ENCODE data around the gene GAL3ST1. TPM values are rescaled to one million over a fixed set of nuclear protein-coding genes. Genes with fewer than 3 reads are reported as not detected.
A peak's percentile ranks its signal among the peaks of the same experiment; 100 is the strongest.

GAL3ST1 gene
- total and polyA plus RNA-seq, 2 experiments from 2014 or later, result 1.5 to 2.9 TPM

DNA sequence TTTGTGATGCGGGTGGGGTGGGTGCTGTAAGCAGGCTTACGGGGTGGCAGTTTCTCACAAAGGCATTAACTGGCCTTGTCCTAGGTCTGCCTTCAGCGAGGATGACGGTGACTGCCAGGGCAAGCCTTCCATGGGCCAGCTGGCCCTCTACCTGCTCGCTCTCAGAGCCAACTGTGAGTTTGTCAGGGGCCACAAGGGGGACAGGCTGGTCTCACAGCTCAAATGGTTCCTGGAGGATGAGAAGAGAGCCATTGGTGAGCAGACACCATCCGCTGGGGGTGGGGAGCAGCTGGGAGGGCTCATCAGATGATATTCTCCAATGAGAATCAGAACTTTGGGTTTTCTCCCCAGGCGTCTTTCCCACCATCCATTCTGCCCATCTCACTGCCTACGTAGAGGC lies 38.3 kb upstream of the GAL3ST1 start:
- no peaks in the 10 kb centered on the region for H3K27me3 ChIP-seq
- no peak overlapping the region for H3K27ac ChIP-seq
- no peak for DNase-seq (ENCODE audit: low read depth in 1 of 2, low spot score in 1 of 2)
- no peaks in the 10 kb centered on the region for H3K9me3 ChIP-seq (ENCODE audit: low read depth)
- no peak overlapping the region for H3K4me3 ChIP-seq
- TF ChIP-seq, protein P1, sequence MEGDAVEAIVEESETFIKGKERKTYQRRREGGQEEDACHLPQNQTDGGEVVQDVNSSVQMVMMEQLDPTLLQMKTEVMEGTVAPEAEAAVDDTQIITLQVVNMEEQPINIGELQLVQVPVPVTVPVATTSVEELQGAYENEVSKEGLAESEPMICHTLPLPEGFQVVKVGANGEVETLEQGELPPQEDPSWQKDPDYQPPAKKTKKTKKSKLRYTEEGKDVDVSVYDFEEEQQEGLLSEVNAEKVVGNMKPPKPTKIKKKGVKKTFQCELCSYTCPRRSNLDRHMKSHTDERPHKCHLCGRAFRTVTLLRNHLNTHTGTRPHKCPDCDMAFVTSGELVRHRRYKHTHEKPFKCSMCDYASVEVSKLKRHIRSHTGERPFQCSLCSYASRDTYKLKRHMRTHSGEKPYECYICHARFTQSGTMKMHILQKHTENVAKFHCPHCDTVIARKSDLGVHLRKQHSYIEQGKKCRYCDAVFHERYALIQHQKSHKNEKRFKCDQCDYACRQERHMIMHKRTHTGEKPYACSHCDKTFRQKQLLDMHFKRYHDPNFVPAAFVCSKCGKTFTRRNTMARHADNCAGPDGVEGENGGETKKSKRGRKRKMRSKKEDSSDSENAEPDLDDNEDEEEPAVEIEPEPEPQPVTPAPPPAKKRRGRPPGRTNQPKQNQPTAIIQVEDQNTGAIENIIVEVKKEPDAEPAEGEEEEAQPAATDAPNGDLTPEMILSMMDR (IDR thresholded peaks at IDR 0.05; ENCODE audit: low read depth, low read length), result no peak
- peaks cover 2% of the 10 kb centered on the region for H3K4me1 ChIP-seq (ENCODE audit: low read depth)
- no peaks in the 10 kb centered on the region for H3K36me3 ChIP-seq

DNA sequence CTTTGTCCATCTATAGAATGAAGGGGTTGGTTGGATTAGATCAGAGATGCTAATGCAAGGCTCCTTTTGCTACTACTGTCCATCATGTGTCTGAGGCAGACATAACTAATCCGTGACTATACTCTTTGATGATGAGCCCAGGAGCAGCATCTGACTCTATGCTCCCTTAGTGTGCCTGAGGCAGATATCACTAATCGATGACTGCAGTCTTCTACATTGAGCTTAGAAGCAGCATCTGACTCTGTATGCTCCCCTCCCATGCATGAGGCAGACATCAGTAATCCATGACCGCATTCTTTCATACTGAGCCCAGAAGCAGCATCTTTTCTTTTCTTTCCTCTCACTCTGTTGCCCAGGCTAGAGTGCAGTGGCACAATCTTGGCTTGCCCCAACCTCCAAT lies 36.7 kb upstream of the GAL3ST1 start:
- no peaks in the 10 kb centered on the region for H3K27me3 ChIP-seq
- TF ChIP-seq, protein P1 (IDR thresholded peaks at IDR 0.05; ENCODE audit: low read depth, low read length), result no peak
- H3K4me3 ChIP-seq, result no peak overlapping the region
- H3K9me3 ChIP-seq (ENCODE audit: low read depth), result no peaks in the 10 kb centered on the region
- no peak for DNase-seq (ENCODE audit: low read depth in 1 of 2, low spot score in 1 of 2)
- no peak overlapping the region for H3K27ac ChIP-seq
- peaks cover 11% of the 10 kb centered on the region for H3K4me1 ChIP-seq (ENCODE audit: low read depth)
- no peaks in the 10 kb centered on the region for H3K36me3 ChIP-seq

DNA sequence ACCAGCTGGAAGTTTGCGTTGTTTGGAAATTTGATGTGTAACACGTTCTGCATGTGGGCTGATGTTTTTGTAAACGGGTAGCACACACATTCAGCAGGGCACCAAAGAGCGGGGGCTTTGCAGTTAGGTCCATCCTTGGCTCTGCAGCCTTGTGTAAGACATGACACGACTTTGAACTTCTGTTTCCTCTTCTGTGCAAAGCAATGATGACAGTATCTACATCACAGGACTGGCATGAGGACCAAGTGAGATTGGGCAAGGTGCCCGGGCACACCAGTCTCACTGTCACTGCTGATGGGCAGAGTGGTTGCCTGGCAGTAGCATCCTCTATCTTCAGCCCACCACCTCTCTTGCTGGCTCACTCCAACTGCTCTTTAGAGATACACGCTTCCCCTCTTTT lies 35.8 kb upstream of the GAL3ST1 start:
- no peaks in the 10 kb centered on the region for H3K36me3 ChIP-seq
- H3K27me3 ChIP-seq, result no peaks in the 10 kb centered on the region
- TF ChIP-seq, protein P1 (IDR thresholded peaks at IDR 0.05; ENCODE audit: low read depth, low read length), result no peak
- no peak overlapping the region for H3K27ac ChIP-seq
- no peak for DNase-seq (ENCODE audit: low read depth in 1 of 2, low spot score in 1 of 2)
- H3K9me3 ChIP-seq (ENCODE audit: low read depth), result no peaks in the 10 kb centered on the region
- no peak overlapping the region for H3K4me3 ChIP-seq
- H3K4me1 ChIP-seq (ENCODE audit: low read depth), result peaks cover 16% of the 10 kb centered on the region

DNA sequence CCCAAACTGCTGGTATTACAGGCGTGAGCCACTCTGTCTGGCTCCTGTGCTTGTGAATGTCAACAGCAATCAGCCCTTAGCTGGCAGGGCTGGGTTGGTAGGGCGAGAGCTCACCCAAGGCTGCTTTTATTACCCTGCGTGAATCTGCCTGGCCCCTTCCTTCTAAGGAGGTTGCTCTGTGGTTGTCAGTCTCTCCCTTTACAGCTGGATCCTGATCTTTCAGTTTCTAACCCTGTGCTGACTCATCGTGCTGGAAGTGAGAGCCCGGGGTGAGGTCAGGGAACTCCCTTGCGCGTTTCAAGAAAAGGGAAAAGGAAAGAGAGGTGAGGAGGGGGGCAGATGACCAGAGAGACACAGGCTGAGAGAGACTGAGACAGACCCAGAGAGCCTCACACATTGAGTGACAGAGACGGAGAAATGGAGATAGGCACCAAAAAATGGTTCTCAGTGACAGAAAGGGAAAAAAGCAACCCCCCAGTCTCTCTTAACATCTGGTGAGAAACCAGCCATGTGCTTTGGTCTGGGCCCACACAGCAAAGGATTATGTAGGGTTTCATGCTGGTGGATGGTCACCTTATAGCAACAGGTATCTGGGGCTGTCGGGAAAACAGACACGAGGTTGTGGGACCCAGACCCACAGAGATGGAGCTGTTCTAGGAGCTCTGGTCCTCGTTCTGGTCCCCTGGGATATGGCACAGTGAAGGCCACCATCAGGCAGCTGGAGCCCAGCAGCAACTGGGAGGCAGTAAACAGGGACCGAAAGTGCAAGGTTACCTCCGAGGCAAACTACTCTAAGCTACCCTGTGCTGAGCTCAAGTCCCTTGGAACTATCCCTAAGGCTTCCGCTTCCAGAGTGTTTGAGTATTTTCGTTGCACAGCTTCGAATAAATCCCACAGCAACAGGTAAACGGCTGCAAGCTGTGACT lies 35.1 kb upstream of the GAL3ST1 start:
- Histone ChIP-seq H3K36me3 (no peaks in the 10 kb centered on the region), H3K27ac (no peak overlapping the region), H3K9me3 (ENCODE audit: low read depth) (no peaks in the 10 kb centered on the region), H3K27me3 (no peaks in the 10 kb centered on the region), H3K4me1 (ENCODE audit: low read depth) (peaks cover 16% of the 10 kb centered on the region), H3K4me3 (no peak overlapping the region)
- TF ChIP-seq, protein P1 (IDR thresholded peaks at IDR 0.05; ENCODE audit: low read depth, low read length), result no peak
- peak in 1 of 2 donors; percentile 78 for DNase-seq (ENCODE audit: low read depth in 1 of 2, low spot score in 1 of 2)

DNA sequence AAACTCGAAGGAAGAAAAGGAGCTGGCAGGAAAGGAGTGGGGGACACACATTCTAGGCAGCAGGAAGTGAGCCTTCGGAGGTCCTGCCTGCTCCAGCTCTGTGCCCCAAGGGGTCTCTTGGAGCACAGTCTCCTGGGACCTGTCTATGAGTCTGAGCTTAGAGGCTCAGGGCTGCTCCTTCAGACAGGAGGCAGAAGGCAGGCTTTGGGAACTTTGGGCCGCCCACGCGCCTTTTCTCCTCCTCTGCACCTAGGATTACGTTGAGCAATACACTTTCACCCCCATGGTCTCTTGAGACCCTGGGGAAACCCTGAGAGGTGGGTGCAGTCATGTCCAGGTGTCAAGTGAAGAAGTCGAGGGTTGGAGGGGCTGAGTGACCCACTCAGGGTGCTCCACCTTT lies 33.5 kb upstream of the GAL3ST1 start:
- TF ChIP-seq, protein P1 (IDR thresholded peaks at IDR 0.05; ENCODE audit: low read depth, low read length), result no peak
- no peak overlapping the region for H3K4me3 ChIP-seq
- H3K27ac ChIP-seq, result no peak overlapping the region

More for the DNA sequence above, 33.5 kb upstream of the GAL3ST1 start:
- no peak for DNase-seq (ENCODE audit: low read depth in 1 of 2, low spot score in 1 of 2)
- Histone ChIP-seq H3K9me3 (ENCODE audit: low read depth) (no peaks in the 10 kb centered on the region), H3K36me3 (no peaks in the 10 kb centered on the region), H3K27me3 (no peaks in the 10 kb centered on the region), H3K4me1 (ENCODE audit: low read depth) (peaks cover 16% of the 10 kb centered on the region)
